NCI-H1092 treated with DMSO at 0.1 percent for 48 hours (cell line): Measurements from ENCODE around the gene EHMT1.

Experiments
- DNase-seq: peaks from one replicate; lab custom pipeline; 2025; lab: John Stamatoyannopoulos, UW

Gene EHMT1

GRCh38 chr9:137674307-137674975 lies 55.6 kb downstream of the EHMT1 start:
- DNase-seq, result no peak

GRCh38 chr9:137674976-137675320 lies 56.1 kb downstream of the EHMT1 start:
- DNase-seq, result no peak

- no peak for DNase-seq
Observed at GRCh38 chr9:137676998-137677397, 58.2 kb downstream of the EHMT1 start.

- no peak for DNase-seq
Observed at GRCh38 chr9:137678202-137678601, 59.4 kb downstream of the EHMT1 start.

GRCh38 chr9:137679249-137679648 lies 60.4 kb downstream of the EHMT1 start:
- no peak for DNase-seq

GRCh38 chr9:137679695-137680305 lies 61.0 kb downstream of the EHMT1 start:
- no peak for DNase-seq

GRCh38 chr9:137680444-137681358 lies 61.9 kb downstream of the EHMT1 start:
- DNase-seq, result no peak

GRCh38 chr9:137682428-137683105 lies 63.8 kb downstream of the EHMT1 start:
- DNase-seq, result no peak

GRCh38 chr9:137683262-137683864 lies 64.6 kb downstream of the EHMT1 start:
- DNase-seq, result no peak

- no peak for DNase-seq
Observed at GRCh38 chr9:137685035-137685740, 66.4 kb downstream of the EHMT1 start.

- DNase-seq, result no peak
Observed at GRCh38 chr9:137685741-137686420, 67.1 kb downstream of the EHMT1 start.

- DNase-seq, result no peak
Observed at GRCh38 chr9:137688261-137688660, 69.5 kb downstream of the EHMT1 start.

GRCh38 chr9:137688725-137689124 lies 69.9 kb downstream of the EHMT1 start:
- no peak for DNase-seq

- DNase-seq, result no peak
Observed at GRCh38 chr9:137689745-137690529, 71.1 kb downstream of the EHMT1 start.

- DNase-seq, result no peak
Observed at GRCh38 chr9:137690930-137691645, 72.3 kb downstream of the EHMT1 start.

- DNase-seq, result peak; percentile 11
Observed at GRCh38 chr9:137691646-137692351, 73.0 kb downstream of the EHMT1 start.

- DNase-seq, result no peak
Observed at GRCh38 chr9:137694236-137694959, 75.6 kb downstream of the EHMT1 start.
